HG03354 (cell line): ENCODE results near the gene TIMP4.
A peak's percentile ranks its signal among the peaks of the same experiment; 100 is the strongest.

ENCODE experiments used
- ATAC-seq: cut with Tn5 transposase; IDR thresholded peaks from one replicate; pipeline ENCODE4 v1.9.1; 2021; ENCODE audit warnings: mild to moderate bottlenecking; ENCODE audit not compliant: unreplicated experiment, poor library complexity, severe bottlenecking

The TIMP4 gene

DNA sequence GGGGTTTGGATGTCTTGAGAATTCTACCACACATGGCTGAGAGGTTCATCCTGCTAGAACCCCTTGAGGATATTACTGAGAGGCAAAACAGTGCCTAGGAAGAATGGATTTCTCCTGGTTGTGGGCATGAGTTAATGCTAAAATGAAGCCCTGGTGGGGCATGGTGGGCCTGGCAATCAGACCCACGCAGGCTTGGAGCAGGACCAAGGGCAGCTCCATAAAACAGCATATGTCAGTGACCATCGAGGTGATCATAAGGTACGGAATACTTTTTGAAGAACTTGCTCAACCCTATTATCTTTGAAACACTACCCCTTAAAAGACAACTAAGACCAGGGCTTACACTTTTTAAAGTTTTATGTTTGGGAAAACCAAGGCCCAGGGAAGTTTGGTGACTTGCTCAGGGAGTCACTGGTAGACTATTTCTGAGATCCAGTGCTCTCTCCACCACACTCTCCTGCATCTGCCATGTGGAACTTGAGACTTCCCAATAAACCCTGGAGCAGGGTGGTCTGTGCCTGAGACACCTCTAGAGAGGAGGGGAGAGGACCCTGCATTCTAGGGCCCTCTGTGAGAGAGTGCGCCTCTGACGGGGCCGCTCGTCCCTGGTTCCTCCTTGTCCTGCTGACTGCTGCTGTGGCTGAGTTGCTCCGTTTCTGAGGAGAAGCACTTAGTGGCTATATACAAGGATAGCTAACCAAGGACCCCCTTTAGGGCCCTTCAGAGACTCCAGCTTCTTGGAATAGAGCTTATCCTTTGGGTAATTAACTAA is 28.0 kb upstream of the TIMP4 start:
- no peak for ATAC-seq

DNA sequence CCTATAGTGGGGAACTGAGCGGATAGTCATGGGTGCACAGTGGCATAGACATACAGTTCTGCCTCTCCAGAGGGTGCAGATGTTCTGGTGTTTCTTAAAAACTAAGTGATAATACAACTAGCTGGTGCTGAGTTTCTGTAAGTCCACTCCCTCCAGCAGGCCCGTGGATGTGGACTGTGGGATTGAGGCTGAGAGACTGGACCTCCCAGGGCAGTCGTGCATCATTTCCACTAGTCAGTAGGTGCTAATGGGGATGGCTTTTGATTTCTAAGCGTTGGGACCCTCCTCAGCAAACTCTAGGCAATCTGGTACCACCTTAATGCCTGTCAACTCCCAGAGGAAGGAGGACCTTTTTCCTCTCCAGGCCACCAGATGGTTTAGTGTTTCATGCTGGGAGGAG is 27.3 kb upstream of the TIMP4 start:
- ATAC-seq, result no peak

DNA sequence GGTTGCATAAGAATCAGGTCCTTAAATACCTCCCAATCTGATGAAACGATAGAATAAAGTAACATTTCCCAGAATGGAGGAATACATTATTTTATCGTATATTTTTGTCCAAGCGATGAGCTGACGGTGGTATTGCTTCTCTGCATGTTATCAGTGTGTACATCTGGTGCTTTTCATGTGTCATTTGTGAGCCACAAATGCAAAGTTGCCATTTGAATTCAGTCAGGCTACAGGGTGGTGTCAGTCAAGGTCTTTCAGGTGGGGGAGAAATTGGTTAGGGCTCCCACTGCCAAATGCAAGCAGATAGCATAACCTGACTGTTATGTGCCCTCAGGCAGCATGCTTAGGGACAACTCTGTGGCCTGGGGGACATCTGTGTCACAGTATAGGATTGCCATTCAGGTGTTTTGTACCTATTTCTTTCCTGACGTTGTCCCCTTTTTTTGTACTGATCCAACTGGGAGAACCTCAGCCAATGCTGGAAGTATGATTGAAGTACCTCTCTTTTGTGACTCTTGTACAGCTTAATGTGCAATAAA is 26.5 kb upstream of the TIMP4 start:
- ATAC-seq, result no peak

DNA sequence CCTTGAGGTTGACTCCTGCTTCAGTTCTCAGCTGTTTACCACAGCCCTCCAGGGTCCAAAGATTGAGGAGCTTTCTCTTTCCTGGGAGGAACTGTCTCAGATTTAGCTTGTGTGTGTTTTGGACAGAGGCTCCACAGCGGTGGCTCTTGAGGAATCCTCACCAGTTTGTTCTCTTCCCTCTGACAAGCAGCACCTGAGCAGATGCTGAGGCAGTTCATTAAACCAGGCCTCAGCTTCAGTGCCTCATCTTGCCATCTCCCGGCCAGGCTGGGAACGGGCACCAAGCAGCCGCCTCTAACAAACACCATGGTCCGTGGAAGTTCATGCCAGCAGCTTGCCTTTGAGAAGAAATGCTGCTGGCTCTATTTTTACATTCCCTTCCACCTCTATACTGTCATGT is 25.8 kb upstream of the TIMP4 start:
- ATAC-seq, result no peak

DNA sequence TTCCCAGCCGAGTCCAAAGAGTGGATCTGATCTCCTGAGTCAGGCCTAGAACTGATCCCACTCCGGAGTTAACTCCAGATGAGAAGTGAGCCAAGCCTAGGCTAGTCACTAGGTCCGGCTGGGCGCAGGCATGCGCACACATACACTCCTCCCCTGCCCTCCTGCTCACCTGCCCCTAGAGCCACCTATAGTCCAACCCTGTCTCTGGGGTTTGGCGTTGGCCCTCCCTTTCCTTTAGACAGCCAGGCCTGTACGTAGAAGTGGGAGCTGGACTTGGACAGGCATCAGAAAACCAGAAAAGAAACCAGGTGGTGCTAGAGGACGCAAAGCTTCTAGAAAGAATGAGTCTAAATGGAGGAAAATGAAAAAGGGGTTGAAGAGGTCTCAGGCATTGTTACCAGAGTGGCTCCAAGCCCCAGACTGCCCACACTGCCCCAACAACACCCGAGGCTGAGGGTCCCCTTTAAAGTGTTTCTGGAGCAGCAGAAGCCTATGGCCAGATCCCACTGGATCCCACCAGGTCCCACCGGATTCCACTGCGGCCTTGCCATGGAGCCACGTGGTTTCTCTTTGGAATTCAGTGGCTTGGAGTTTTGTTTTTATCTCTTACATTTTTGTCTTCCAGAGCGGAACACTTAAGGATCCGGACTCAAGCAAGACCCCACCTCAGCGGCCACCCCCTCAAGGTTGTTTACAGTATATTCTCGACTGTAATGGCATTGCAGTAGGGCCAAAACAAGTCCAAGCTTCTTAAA is 24.2 kb upstream of the TIMP4 start:
- no peak for ATAC-seq

DNA sequence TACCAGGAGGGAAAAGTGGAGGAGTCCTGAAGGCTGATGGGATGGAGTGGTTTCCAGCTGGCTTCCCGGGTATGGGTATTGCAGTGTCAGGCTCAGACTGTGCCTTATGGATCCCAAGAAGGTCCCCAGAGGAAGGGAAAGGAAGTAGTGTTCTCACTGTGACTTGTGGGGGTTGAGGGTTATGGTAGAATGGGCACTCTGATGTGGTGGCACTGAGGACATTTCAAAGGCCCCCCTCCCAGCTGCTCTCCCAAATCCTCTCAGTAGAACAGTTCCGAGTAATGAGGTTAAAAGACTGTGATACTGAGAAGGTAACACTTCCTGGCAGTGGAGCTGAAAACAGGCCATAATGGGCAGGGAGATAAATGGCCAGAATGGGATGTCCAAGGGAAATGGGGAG is 23.1 kb upstream of the TIMP4 start:
- no peak for ATAC-seq

DNA sequence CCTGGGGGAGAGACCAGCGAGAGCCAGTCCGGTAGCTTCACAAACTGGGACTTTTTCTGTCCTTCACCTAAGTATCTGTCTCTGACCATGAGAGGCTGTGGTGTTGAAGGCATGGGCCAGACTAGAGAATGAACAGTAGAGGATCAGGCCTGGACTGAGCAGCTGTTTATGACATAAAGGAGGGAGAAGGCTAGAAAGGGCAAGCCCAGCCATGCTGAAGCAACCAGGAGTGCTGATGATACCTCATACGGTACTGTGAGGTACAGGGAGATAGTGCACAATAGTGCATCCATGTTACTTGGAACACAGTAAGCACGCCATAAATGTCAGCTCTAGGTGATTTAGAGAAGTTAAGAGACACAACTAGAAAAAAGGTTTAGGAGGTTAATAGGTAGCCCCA is 22.6 kb upstream of the TIMP4 start:
- ATAC-seq, result no peak

DNA sequence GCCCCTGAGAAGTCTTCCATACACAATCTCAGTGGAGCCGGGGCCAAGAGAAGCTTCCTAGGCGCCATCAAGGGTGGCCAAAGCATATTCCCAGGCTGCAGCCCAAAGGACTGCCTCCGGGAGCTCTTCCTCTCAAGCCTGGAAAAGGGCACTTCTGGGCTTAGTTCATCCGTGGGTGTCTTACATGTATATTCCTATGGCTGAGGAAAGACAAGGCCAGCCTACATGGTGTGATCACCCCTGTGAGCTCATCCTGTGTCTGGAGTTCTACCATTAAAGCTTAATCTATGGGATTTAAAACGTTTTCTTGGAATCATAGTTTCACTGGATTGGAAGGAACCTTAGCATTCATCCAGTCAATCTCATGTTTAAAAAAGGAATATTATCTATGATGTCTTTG is 21.9 kb upstream of the TIMP4 start:
- no peak for ATAC-seq

DNA sequence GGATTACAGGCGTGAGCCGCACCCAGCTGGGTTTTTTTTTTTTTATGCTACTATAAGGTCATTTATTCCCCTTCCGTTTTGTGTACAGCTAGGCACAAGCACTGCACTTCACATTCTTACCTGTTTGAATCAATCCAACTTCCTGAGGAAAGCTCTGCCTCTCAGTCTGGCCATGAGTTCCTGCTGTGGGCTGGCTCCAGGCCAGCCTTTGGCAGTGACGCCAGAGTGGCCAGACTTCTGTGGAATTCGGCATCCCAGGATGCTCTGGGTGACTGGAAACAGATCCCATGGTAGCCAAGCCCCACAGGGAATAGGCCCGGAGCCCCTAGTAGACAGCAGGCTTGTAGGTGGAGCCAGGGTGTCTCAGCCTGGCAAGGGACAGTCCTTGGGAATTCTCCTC is 21.5 kb upstream of the TIMP4 start:
- no peak for ATAC-seq

DNA sequence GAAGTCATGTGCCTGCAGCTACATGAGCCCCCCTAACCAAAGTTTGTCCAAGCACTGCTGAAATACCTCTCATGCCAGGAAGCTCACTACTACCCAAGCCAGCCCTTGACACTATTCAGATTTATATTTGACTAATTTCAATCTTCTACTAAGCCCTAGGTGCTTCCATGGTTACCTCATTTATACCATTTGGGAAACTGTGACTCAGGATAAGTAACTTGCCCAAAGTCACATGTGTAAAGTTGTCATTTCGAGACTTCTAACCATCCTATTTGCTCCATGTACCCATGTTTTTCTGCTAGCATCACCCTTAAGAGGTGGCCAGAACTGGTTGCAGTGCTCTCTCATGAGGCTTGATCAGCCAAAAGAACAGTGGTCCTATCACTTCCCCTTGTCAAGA is 20.7 kb upstream of the TIMP4 start:
- no peak for ATAC-seq

DNA sequence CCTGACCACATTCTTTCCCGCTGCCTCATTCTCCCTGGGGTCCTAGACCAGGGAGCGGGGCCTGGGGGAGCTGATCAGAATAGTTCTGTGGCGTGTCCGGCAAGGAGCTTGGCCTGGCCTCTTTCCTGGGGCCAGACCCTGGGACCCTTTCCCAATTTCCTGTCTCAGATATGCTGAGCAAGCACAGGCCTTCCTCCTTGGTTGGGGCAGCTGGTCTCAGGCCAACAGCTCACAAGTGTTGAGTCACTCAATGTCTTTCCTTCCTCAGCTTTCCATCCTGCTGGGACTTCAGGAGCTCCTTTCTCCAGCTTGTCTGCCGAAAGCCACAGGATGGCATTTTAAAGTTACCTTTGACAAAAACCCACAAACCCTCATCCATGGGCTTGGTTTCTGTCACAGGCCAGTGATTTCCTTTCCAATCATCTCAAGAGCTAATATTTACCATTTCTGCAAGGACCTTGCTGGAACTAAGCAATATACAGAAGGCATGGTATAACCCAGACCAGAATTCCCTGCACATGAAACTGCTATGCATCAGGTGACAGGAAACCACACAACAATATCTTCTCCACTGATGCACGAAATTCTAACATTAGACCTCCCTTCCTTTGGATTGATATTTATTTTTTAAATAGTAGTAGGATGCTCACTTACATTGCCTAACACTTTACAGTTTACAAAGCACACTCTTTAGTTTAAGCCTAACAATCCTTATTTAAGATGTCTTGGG is 19.5 kb upstream of the TIMP4 start:
- no peak for ATAC-seq

DNA sequence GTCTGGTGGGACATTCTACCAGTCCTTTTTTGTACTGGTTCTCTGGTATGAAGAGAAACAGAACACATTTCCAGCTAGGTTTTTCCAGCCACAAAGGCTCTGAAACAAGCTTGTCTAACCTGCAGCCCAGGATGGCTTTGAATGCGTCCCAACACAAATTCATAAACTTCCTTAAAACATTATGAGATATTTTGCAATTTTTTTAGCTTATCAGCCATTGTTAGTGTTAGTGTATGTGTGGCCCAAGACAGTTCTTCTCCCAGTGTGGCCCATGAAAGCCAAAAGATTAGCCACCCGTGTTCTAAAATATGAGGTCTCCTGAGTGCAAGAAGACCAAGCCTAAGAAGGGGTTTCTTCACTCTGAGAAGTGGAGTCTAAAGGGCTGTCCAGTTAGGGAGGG is 18.4 kb upstream of the TIMP4 start:
- ATAC-seq, result no peak

DNA sequence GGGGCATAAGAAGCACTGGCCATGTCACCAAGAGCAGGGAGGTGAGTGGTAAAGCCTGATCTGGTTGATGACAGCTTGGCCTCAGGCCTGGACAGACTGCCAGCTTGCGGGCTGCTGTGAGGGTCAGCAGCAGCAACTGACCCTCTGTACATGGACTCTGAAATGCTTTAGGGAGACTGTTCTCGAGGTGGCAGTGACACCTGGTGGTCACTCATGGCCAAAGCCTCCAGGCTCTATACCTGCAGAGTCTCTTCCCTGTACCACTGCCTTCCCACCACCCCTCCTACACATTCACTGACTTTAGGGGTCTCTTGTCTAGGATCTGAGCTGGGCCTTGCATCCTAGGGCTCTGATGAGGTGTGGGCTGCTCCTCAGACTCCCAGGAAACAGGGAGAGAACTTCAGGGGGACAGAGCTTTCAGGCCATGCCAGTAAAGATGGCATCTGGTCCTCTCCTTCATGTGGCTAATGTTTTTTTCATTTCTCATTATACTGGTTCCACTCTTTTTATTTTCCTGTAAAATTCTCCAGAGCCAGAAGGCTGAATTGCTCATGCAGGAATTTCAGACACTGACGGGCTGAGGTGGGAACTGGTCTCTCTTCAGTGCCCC is 17.2 kb upstream of the TIMP4 start:
- ATAC-seq, result peak; percentile 65

DNA sequence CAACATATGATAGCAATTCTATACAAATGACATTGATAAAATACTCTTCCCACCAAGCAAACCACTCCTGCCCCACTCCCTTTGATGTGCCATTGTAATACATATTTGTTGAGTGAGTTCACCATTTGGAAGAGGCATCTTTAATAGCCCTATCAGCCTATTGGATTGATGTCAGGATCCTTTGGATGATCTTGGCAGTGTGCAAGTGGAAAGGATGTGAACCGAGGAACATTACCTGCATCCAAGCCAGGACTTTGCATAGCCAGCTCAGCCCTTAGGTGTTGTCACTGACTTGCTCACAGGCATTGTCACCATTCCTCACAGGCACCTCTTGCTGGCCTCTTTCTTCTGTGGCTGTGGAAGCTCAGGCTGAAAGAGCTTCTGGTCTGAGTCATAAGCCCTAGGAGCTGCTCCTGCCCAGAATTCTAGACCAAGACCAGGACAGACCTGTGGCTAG is 16.5 kb upstream of the TIMP4 start:
- ATAC-seq, result no peak

DNA sequence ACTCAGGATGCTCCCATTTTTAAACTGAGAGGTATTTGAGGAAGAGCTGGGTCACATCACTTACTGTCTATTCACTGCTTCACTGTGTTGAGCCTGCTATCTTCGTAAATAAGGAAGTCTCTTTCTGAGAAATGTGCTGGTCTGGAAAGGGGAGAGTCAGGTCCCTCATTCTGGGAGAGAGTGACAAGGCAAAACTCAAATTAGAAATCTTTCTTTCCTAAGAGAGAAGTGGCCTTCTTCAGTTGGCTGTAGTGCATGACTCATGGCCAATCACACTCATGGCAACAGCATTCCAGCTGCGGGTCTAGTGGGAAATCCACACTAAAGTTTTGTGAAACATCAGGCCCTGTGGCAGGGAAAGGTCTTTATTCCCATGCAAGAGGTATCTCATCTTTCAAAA is 11.5 kb upstream of the TIMP4 start:
- ATAC-seq, result no peak

DNA sequence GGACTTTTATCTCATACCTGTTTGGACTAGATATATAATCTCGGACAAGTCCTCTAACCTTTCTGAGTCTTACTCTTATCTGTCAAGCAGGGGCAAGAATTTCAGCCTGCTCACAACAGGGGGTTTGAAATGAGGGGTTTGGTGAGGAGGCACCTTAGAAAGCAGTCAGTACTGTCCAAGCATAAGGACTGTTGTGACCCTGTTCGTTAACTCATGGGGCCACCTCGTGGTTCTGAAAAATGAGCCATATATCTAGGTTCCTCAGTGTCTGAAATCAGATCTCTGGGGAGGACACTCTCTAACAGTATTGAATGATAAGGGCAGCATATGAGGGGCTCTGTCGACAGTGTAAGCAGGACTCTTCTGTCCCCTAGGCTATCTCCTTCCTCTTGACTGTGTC is 7.2 kb upstream of the TIMP4 start:
- no peak for ATAC-seq

DNA sequence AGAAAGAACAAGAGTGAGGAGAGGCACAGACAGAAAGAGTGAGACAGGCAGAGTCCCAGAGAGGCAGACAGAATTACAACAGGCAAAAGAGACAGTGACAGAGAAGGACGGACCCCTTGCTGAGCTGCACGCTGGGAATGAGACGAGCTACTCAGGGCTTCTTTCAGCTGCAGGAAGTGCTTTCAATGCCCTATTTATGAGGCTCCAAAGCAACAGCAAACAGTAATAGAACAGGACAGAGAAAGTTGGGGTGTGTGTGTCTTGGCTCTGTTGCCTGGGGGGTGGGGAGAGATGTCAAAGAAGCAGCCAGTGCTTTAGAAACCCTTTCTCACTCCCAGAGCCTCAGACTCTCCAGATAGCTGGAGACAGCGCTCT is 502 bp upstream of the TIMP4 start:
- no peak for ATAC-seq

DNA sequence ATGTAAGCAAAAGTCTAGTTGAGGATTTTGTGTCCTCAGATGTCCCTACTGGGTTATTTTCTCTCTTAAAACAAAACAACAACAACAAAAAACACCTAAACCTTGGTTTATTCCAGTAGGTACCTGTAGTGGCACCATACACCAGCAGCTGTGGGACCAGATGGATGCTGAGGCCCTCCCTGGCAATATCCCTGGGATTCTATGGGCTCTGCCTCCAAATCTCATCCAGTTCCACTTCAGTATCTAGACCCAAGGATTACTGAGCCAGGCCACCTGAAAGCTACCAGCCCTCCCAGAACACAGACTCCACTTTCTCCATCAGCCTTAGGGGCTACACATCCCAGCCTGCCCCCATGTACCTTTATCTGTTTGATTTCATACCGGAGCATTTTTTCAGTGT is 1.7 kb downstream of the TIMP4 start:
- ATAC-seq, result no peak

DNA sequence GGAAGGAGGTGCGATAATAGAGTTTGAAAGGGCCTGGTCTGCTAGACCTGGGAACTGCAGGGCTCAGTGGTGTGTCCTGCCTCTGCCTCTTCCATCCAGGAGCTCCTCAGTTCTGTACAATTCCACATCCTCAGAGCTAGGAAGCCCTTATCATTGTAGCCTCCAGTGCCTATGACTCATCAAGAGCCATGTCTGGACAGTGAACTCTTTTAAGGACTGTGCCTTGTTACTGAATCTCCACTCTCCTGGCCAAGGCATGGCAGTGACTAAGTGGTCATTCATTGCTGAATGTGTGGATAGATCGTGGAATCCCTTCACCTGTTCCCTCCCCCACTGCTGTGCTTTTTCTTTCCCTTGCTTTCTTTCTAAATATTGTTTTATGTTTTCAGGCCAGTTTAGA is 2.9 kb downstream of the TIMP4 start:
- no peak for ATAC-seq

DNA sequence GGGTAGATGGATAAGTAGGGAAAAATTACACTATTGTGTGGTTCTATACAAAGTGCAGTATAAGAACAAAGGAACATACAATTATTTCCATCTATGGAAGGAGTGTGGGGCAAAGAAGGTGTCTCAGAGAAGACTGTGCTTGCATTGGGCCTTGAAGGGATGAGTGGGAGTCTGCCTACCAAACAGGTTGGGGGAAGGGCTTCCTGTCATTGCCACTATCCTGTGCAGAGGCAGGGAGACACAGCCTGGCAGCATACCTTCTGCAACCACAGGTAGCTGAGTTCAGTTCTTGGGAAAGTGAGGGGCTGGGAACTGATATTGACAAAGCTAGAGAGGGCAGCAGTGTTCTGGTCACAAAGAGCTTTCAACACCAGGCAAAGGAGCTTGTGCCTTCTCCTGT is 3.4 kb downstream of the TIMP4 start:
- no peak for ATAC-seq
